Right lobe of liver (tissue), 6 donors: ENCODE data around the gene KLHL14. TPM values are rescaled to one million over a fixed set of nuclear protein-coding genes. Genes with fewer than 3 reads are reported as not detected.
A peak's percentile ranks its signal among the peaks of the same experiment; 100 is the strongest.

Source experiments
- ATAC-seq, 4 donors: fragments of 200-7000 bp; cut with Tn5 transposase; one replicate each; pipeline ENCODE4 v1.9.1; 2020; ENCODE audit warnings: mild to moderate bottlenecking in 4 of 4, moderate library complexity in 4 of 4
- DNase-seq, 3 donors: peaks; one replicate each; pipeline ENCODE4 v3.0.0-alpha.2; 2020
- H3K27ac ChIP-seq, 3 donors: fragments of 200-600 bp; one replicate each; pipeline ENCODE4 v1.8.0; 2022
- H3K27me3 ChIP-seq, 2 donors: fragments of 200-600 bp; one replicate each; pipeline ENCODE4 v1.8.0; 2022
- H3K36me3 ChIP-seq, 4 donors: fragments of 200-600 bp; sonication (generic) in 1 of 4; one replicate each; pipeline versions ENCODE4 v1.5.1 to v1.8.0; 2017 to 2022; ENCODE audit warnings: control low read depth in 1 of 4
- H3K4me1 ChIP-seq, 4 donors: fragments of 200-600 bp; sonication (generic) in 1 of 4; one replicate each; pipeline versions ENCODE4 v1.5.1 to v1.8.0; 2017 to 2022; ENCODE audit warnings: control low read depth in 1 of 4
- H3K4me3 ChIP-seq, 3 donors: fragments of 200-600 bp; one replicate each; pipeline ENCODE4 v1.8.0; 2022
- H3K9me3 ChIP-seq, 4 donors: fragments of 200-600 bp; sonication (generic) in 1 of 4; one replicate each; pipeline versions ENCODE4 v1.5.1 to v1.8.0; 2017 to 2022; ENCODE audit warnings: control low read depth in 1 of 4
- POLR2A ChIP-seq: fragments of 450-650 bp; IDR thresholded peaks from one replicate; pipeline ENCODE4 v1.6.1; 2017; ENCODE audit warnings: antibody characterized with exemption, mild to moderate bottlenecking
- WGBS: methylation state at CpG from one replicate; pipeline ENCODE4 v1.1.6; 2018; ENCODE audit warnings: low coverage, low lambda C conversion rate; ENCODE audit not compliant: insufficient coverage; ENCODE audit errors: missing lambda C conversion rate; 5-methylcytosine and 5-hydroxymethylcytosine counted together
- intact Hi-C, 2 donors: fragments of 100-400 bp; cut with DNase I; formaldehyde crosslinking; loops; one replicate each; pipeline versions ENCODE4 v1.11.2 to v1.14.1; 2022
- total RNA-seq, 6 experiments: library from RNA; depleted of rRNA in 2 of 6; stranded (reverse); fragments of >200 nt in 2 of 6; fragmentation: NEBNext Ultra II Directional in 3 of 6; extraction: Animal tissue kit (Norgen Biotek cat#: 25700) in 3 of 6; gene quantifications; one replicate each; pipeline versions ENCODE4 v1.1.0 to v1.2.4, GENCODE V29; 2016 to 2023
- TF ChIP-seq, protein P1 (sequence below), 4 donors: fragments of 200-600 bp in 3 of 4; fragments of 450-650 bp in 1 of 4; IDR thresholded peaks; one replicate each; pipeline versions ENCODE4 v1.5.1 to v1.8.0; 2016 to 2022; ENCODE audit warnings: antibody characterized with exemption in 4 of 4, mild to moderate bottlenecking in 2 of 4
- donor health status: DM: no; HTN: yes; CAD: no.
- donor health status: DM: no; HTN: no; CAD: no.
- donor health status: DM: no; HTN: no; CAD: no.
- donor health status: DM: no; HTN: yes; CAD: no.
- donor health status: DM: no; HTN: yes; CAD: no.

KLHL14 gene
- total RNA-seq, 6 experiments from 2014 or later, result 0.09 to 0.24 TPM; not detected in 4

DNA sequence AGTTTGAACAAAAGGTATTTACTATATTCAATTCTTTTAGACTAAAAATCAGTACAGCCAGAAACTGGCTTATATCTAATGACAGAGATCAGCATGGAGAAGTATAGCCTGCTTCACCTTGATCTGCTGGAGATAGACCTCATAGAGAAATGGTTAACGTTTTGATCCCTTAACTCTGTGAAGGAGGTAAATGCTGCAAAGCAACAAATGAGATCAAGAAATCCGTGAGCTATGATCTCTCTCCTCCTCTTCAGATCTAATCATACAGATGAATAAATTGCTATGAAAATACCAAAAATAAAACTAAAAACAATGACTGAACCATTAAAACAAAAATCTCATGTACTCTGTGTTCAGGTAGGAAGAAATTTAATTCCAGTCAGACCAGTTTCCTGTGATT is 42.8 kb downstream of the KLHL14 start:
- ATAC-seq (no peak), DNase-seq (no peak)
- Histone ChIP-seq H3K4me1 (no peaks in the 10 kb centered on the region), H3K4me3 (peak overlapping the region in 2 of 3 donors; percentile 14 to 20), H3K27ac (no peak overlapping the region), H3K27me3 (no peaks in the 10 kb centered on the region), H3K36me3 (no peaks in the 10 kb centered on the region), H3K9me3 (no peaks in the 10 kb centered on the region)
- intact Hi-C loops, result no loop called here
- 26% methylated on average over 2 of the region's 2 CpGs for WGBS
- TF ChIP-seq, protein P1, sequence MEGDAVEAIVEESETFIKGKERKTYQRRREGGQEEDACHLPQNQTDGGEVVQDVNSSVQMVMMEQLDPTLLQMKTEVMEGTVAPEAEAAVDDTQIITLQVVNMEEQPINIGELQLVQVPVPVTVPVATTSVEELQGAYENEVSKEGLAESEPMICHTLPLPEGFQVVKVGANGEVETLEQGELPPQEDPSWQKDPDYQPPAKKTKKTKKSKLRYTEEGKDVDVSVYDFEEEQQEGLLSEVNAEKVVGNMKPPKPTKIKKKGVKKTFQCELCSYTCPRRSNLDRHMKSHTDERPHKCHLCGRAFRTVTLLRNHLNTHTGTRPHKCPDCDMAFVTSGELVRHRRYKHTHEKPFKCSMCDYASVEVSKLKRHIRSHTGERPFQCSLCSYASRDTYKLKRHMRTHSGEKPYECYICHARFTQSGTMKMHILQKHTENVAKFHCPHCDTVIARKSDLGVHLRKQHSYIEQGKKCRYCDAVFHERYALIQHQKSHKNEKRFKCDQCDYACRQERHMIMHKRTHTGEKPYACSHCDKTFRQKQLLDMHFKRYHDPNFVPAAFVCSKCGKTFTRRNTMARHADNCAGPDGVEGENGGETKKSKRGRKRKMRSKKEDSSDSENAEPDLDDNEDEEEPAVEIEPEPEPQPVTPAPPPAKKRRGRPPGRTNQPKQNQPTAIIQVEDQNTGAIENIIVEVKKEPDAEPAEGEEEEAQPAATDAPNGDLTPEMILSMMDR (IDR thresholded peaks at IDR 0.05), result no peak
- no peak for TF ChIP-seq POLR2A

GRCh38 chr18:32724071-32724749 is 48.6 kb downstream of the KLHL14 start:
- Histone ChIP-seq H3K27me3 (no peaks in the 10 kb centered on the region), H3K4me1 (no peaks in the 10 kb centered on the region), H3K27ac (no peak overlapping the region), H3K4me3 (no peak overlapping the region), H3K9me3 (no peaks in the 10 kb centered on the region), H3K36me3 (no peaks in the 10 kb centered on the region)
- whole genome bisulfite sequencing, result 39% methylated on average over 3 of the region's 3 CpGs
- DNase-seq (no peak), ATAC-seq (no peak)
- TF ChIP-seq, protein P1 (IDR thresholded peaks at IDR 0.05), result no peak
- no peak for TF ChIP-seq POLR2A
- intact Hi-C loops, result no loop called here

GRCh38 chr18:32722279-32722678 is 50.5 kb downstream of the KLHL14 start:
- H3K9me3 ChIP-seq, result no peaks in the 10 kb centered on the region
- TF ChIP-seq, protein P1 (IDR thresholded peaks at IDR 0.05), result no peak
- TF ChIP-seq POLR2A, result no peak

DNA sequence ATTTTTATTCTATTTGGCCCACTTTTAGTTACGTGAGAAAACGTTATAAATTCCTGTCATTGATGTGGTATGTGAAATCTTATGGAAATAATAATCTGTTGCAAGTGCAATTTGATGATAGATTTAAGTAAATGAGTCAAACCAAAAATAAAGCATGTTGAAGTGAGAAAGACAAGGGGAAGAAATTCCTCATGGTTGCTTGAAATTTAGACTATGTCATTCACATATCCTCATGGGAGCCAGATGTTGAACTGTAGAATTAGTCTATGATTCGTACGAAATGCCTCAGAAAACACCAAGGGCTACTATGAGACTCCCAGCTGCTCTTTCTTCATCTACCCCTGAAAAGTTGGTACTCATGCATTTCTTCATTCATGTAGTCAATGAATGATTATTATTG is 55.7 kb downstream of the KLHL14 start:
- intact Hi-C loops, result no loop called here
- Histone ChIP-seq H3K27me3 (no peaks in the 10 kb centered on the region), H3K36me3 (no peaks in the 10 kb centered on the region), H3K9me3 (no peaks in the 10 kb centered on the region), H3K4me1 (no peaks in the 10 kb centered on the region), H3K4me3 (no peak overlapping the region), H3K27ac (no peak overlapping the region)
- TF ChIP-seq POLR2A, result no peak
- TF ChIP-seq, protein P1 (IDR thresholded peaks at IDR 0.05), result no peak
- DNase-seq (no peak), ATAC-seq (no peak)
- WGBS, result 88% methylated on average over 4 of the region's 4 CpGs

More at GRCh38 chr18:32722279-32722678, 50.5 kb downstream of the KLHL14 start:
- Histone ChIP-seq H3K4me3 (no peak overlapping the region), H3K27ac (no peak overlapping the region), H3K36me3 (no peaks in the 10 kb centered on the region), H3K27me3 (no peaks in the 10 kb centered on the region), H3K4me1 (no peaks in the 10 kb centered on the region)
- WGBS, result 41% methylated on average over 3 of the region's 3 CpGs
- intact Hi-C loops, result no loop called here
- DNase-seq (no peak), ATAC-seq (no peak)
